ENCODE results near the gene TACR3. TPM values are rescaled to one million over a fixed set of nuclear protein-coding genes. Genes with fewer than 3 reads are reported as not detected.

TACR3 gene
- 5.5 TPM for total RNA-seq

GRCh38 chr4:103719830-103720207 lies at the start of gene TACR3:
TSS of gene TACR3 (minus strand) at chr4:103719985. CDS start at chr4:103719675, 310 bp downstream.

All from diencephalon (tissue), 1 donor.